H1 (cell line): ENCODE data around the gene GRAMD1C. TPM values are rescaled to one million over a fixed set of nuclear protein-coding genes. Genes with fewer than 3 reads are reported as not detected.

ENCODE experiments used
- ATF2 ChIP-seq: IDR thresholded peaks from 2 replicates; pipeline ENCODE4 v1.6.1; 2012; ENCODE audit warnings: low read length, inconsistent platforms
- BACH1 ChIP-seq: IDR thresholded peaks from 2 replicates; pipeline ENCODE4 v1.6.1; 2012; ENCODE audit warnings: low read length, improper control_type of control experiment
- CBX8 ChIP-seq: fragments of 300-800, 300-1000 bp; sonication (generic); IDR thresholded peaks from 2 replicates; pipeline ENCODE4 v1.7.1; 2016; ENCODE audit warnings: low read depth, low read length, borderline replicate concordance
- CEBPB ChIP-seq: IDR thresholded peaks from 2 replicates; pipeline ENCODE4 v1.6.1; 2012; ENCODE audit warnings: low read depth, low read length
- CHD2 ChIP-seq: IDR thresholded peaks from 2 replicates; pipeline ENCODE4 v1.6.1; 2012; ENCODE audit warnings: low read length, improper control_type of control experiment
- CTBP2 ChIP-seq: IDR thresholded peaks from 2 replicates; pipeline ENCODE4 v1.7.0; 2011; ENCODE audit warnings: borderline replicate concordance, mild to moderate bottlenecking, moderate library complexity, mixed read lengths, low read length; ENCODE audit not compliant: insufficient read depth, insufficient read length
- CTCF ChIP-seq, 3 experiments: IDR thresholded peaks; 1 replicate in 2 of 3; 2 replicates in 1 of 3; pipeline versions ENCODE4 v1.5.1 to v1.6.1; 2011; ENCODE audit warnings: low read length in 3 of 3, mild to moderate bottlenecking in 3 of 3, inconsistent platforms in 2 of 3, low read depth in 1 of 3, moderate library complexity in 1 of 3; ENCODE audit not compliant: insufficient read depth in 1 of 3; ENCODE audit errors: control extremely low read depth in 1 of 3
- E2F6 ChIP-seq: IDR thresholded peaks from 2 replicates; pipeline ENCODE4 v1.6.1; 2012; ENCODE audit warnings: inconsistent platforms
- EP300 ChIP-seq, 2 experiments: IDR thresholded peaks; 1 replicate in 1 of 2; 2 replicates in 1 of 2; pipeline ENCODE4 v1.6.1; 2011 to 2012; ENCODE audit warnings: low read depth in 2 of 2, low read length in 2 of 2, mild to moderate bottlenecking in 2 of 2, borderline replicate concordance in 1 of 2, inconsistent platforms in 1 of 2, moderate library complexity in 1 of 2
- HDAC2 ChIP-seq, 2 experiments: fragments of 300-600 bp in 1 of 2; sonication (generic) in 1 of 2; IDR thresholded peaks; 2 replicates each; pipeline ENCODE4 v1.6.1; 2011 to 2012; ENCODE audit warnings: low read depth in 2 of 2, low read length in 2 of 2, mild to moderate bottlenecking in 2 of 2, moderate library complexity in 2 of 2, borderline replicate concordance in 1 of 2, inconsistent platforms in 1 of 2
- KDM1A ChIP-seq: fragments of 200-600, 300-600 bp; sonication (generic); IDR thresholded peaks from 2 replicates; pipeline ENCODE4 v1.7.1; 2016; ENCODE audit warnings: mild to moderate bottlenecking, low read length, borderline replicate concordance
- MAFK ChIP-seq: IDR thresholded peaks from 2 replicates; pipeline ENCODE4 v1.6.1; 2012; ENCODE audit warnings: low read depth, mild to moderate bottlenecking, improper control_type of control experiment, low read length
- RBBP5 ChIP-seq: IDR thresholded peaks from 2 replicates; pipeline ENCODE4 v1.7.1; 2012; ENCODE audit warnings: low read depth, mild to moderate bottlenecking, inconsistent platforms, low read length, moderate library complexity, borderline replicate concordance
- RNF2 ChIP-seq: fragments of 200-900, 300-1000 bp; sonication (generic); IDR thresholded peaks from 2 replicates; pipeline ENCODE4 v1.7.1; 2016; ENCODE audit warnings: borderline replicate concordance, low read depth, mild to moderate bottlenecking, antibody characterized with exemption, low read length; ENCODE audit not compliant: poor library complexity, severe bottlenecking; ENCODE audit errors: missing control alignments
- SAP30 ChIP-seq: fragments of 300-600 bp; sonication (generic); IDR thresholded peaks from 2 replicates; pipeline ENCODE4 v1.7.1; 2012; ENCODE audit warnings: low read length, moderate library complexity, mild to moderate bottlenecking, inconsistent platforms; ENCODE audit not compliant: insufficient read depth, insufficient replicate concordance
- SIX5 ChIP-seq: IDR thresholded peaks from 2 replicates; pipeline ENCODE4 v1.6.1; 2011; ENCODE audit warnings: mild to moderate bottlenecking, low read depth, low read length
- SP1 ChIP-seq: IDR thresholded peaks from 2 replicates; pipeline ENCODE4 v1.6.1; 2011; ENCODE audit warnings: low read depth, low read length
- SRF ChIP-seq: IDR thresholded peaks from 2 replicates; pipeline ENCODE4 v1.6.1; 2011; ENCODE audit warnings: mild to moderate bottlenecking, low read depth, low read length, moderate library complexity
- TEAD4 ChIP-seq: IDR thresholded peaks from 2 replicates; pipeline ENCODE4 v1.6.1; 2012; ENCODE audit warnings: low read depth, low read length, inconsistent platforms, mixed read lengths
- polyA plus RNA-seq, 7 experiments: library from polyadenylated mRNA; depleted of rRNA in 3 of 7; stranded (reverse) in 5 of 7; unstranded in 2 of 7; fragments of >200 nt in 5 of 7; fragments of 200-250 nt in 2 of 7; gene quantifications; 1 replicate in 5 of 7; 2 replicates in 1 of 7; 4 replicates in 1 of 7; pipeline versions ENCODE4 v1.2.1 to v1.2.3, GENCODE V29; 2011 to 2013; ENCODE audit warnings: missing spikeins in 2 of 7, mixed read lengths in 2 of 7
- total RNA-seq: library from RNA; stranded (reverse); fragmentation: NEBNext Ultra II Directional; extraction: Animal tissue kit (Norgen Biotek cat#: 25700); gene quantifications from 2 replicates; pipeline ENCODE4 v1.2.1, GENCODE V29; 2021

The GRAMD1C gene
- total and polyA plus RNA-seq, 2 of the 8 experiments (the other 6 are each of a cell fraction or from before 2014, with no cell fraction given) = 0.62 to 2.1 TPM

GRCh38 chr3:113838631-113839209 is at the start of gene GRAMD1C (continued):
- TF ChIP-seq HDAC2 (IDR thresholded peaks at IDR 0.05; ENCODE audit: borderline replicate concordance in 1 of 2, low read depth in 2 of 2, low read length in 2 of 2) (no peak), SP1 (no peak), CBX8 (no peak), CTBP2 (peak; percentile 70), EP300 (IDR thresholded peaks at IDR 0.05; ENCODE audit: borderline replicate concordance in 1 of 2, low read depth in 2 of 2, low read length in 2 of 2) (no peak), KDM1A (peak; percentile 50; the same call in 1 of the 2 replicates), ATF2 (no peak), SIX5 (no peak), CHD2 (no peak), SRF (no peak), BACH1 (no peak), TEAD4 (peak; percentile 79; the same call in 1 of the 2 replicates), RNF2 (no peak), RBBP5 (peak; percentile 66; the same call in 1 of the 2 replicates), CEBPB (no peak), CTCF (IDR thresholded peaks at IDR 0.05; ENCODE audit: control extremely low read depth in 1 of 3, insufficient read depth in 1 of 3, low read depth in 1 of 3, low read length in 3 of 3) (peak; percentile 85 to 92 (median 88)), MAFK (no peak), E2F6 (no peak), SAP30 (no peak)
